GM23338 (cell line): ENCODE results near the gene PIK3R4. TPM values are rescaled to one million over a fixed set of nuclear protein-coding genes. Genes with fewer than 3 reads are reported as not detected.

Experiments
- ATAC-seq: fragments of 200-7000 bp; cut with Tn5 transposase; 3 replicates; pipeline ENCODE4 v1.9.1; 2020
- DNase-seq: peaks from one replicate; pipeline ENCODE4 v3.0.0-alpha.2; 2015; ENCODE audit warnings: low spot score
- H2AFZ ChIP-seq: fragments of 200-600 bp; sonication (generic); 2 replicates; pipeline ENCODE4 v1.8.0; 2016; ENCODE audit warnings: antibody characterized with exemption, mild to moderate bottlenecking, moderate library complexity
- H3F3A ChIP-seq: fragments of 200-600 bp; sonication (generic); replicated peaks from 2 replicates; pipeline ENCODE4 v1.8.0; 2017; ENCODE audit warnings: antibody characterized with exemption, mixed run types, low read depth
- H3K27ac ChIP-seq: fragments of 200-600 bp; sonication (generic); 2 replicates; pipeline ENCODE4 v1.6.1; 2016; ENCODE audit warnings: low read depth
- H3K27me3 ChIP-seq: fragments of 200-600 bp; sonication (generic); 2 replicates; pipeline ENCODE4 v1.8.0; 2016; ENCODE audit warnings: mild to moderate bottlenecking, mixed run types, moderate library complexity; ENCODE audit not compliant: insufficient read depth
- H3K36me3 ChIP-seq: fragments of 200-600 bp; sonication (generic); 2 replicates; pipeline ENCODE4 v1.8.0; 2016; ENCODE audit warnings: mild to moderate bottlenecking; ENCODE audit not compliant: insufficient read depth
- H3K4me1 ChIP-seq: fragments of 200-600 bp; sonication (generic); 2 replicates; pipeline ENCODE4 v1.8.0; 2016; ENCODE audit warnings: mild to moderate bottlenecking, moderate library complexity; ENCODE audit not compliant: insufficient read depth
- H3K4me2 ChIP-seq: fragments of 200-600 bp; sonication (generic); 2 replicates; pipeline ENCODE4 v1.7.1; 2017; ENCODE audit warnings: mixed run types
- H3K4me3 ChIP-seq: fragments of 200-600 bp; sonication (generic); 2 replicates; pipeline ENCODE4 v1.6.1; 2016; ENCODE audit warnings: mixed run types
- H3K79me2 ChIP-seq: fragments of 200-600 bp; sonication (generic); replicated peaks from 2 replicates; pipeline ENCODE4 v1.8.0; 2017; ENCODE audit warnings: mild to moderate bottlenecking; ENCODE audit not compliant: insufficient read depth
- H3K9me2 ChIP-seq: fragments of 200-600 bp; sonication (generic); 2 replicates; pipeline ENCODE4 v1.8.0; 2017; ENCODE audit not compliant: insufficient read depth
- H4K20me1 ChIP-seq: fragments of 200-600 bp; sonication (generic); replicated peaks from 2 replicates; pipeline ENCODE4 v1.8.0; 2017; ENCODE audit warnings: mild to moderate bottlenecking; ENCODE audit not compliant: insufficient read depth
- H3K27ac Mint-ChIP-seq: 2 replicates; pipeline ENCODE4 v1.8.0; 2020; ENCODE audit warnings: inconsistent platforms, mild to moderate bottlenecking, moderate library complexity, mixed read lengths
- H3K27me3 Mint-ChIP-seq: 3 replicates; pipeline ENCODE4 v1.8.0; 2022; ENCODE audit warnings: low read depth, mild to moderate bottlenecking, moderate library complexity, mixed read lengths, inconsistent platforms; ENCODE audit not compliant: insufficient read depth, poor library complexity
- H3K36me3 Mint-ChIP-seq: 3 replicates; pipeline ENCODE4 v1.8.0; 2021; ENCODE audit warnings: low read depth, mild to moderate bottlenecking, inconsistent platforms, moderate library complexity, mixed read lengths
- H3K4me1 Mint-ChIP-seq: 3 replicates; pipeline ENCODE4 v1.8.0; 2020; ENCODE audit warnings: mild to moderate bottlenecking, inconsistent platforms, mixed read lengths
- H3K4me3 Mint-ChIP-seq: 3 replicates; pipeline ENCODE4 v1.8.0; 2021; ENCODE audit warnings: moderate library complexity, mild to moderate bottlenecking, inconsistent platforms, mixed read lengths
- H3K9me3 Mint-ChIP-seq: 3 replicates; pipeline ENCODE4 v1.8.0; 2020; ENCODE audit warnings: moderate library complexity, mild to moderate bottlenecking, inconsistent platforms, mixed read lengths
- CREB1 ChIP-seq: fragments of 250-450 bp; sonication (Bioruptor Pico); IDR thresholded peaks from 2 replicates; pipeline ENCODE4 v1.5.0; 2020; ENCODE audit warnings: low read depth, mild to moderate bottlenecking, moderate library complexity
- CTCF ChIP-seq, 2 experiments: fragments of 200-600 bp in 1 of 2; sonication (generic) in 1 of 2; conservative IDR thresholded peaks; 2 replicates each; pipeline versions ENCODE4 v1.5.1 to v1.6.1; 2016 to 2017; ENCODE audit warnings: antibody characterized with exemption in 2 of 2, low read depth in 2 of 2, mild to moderate bottlenecking in 2 of 2, moderate library complexity in 1 of 2
- ETS1 ChIP-seq: IDR thresholded peaks from 2 replicates; pipeline ENCODE4 v1.6.1; 2016; ENCODE audit warnings: antibody characterized with exemption
- EZH2 ChIP-seq: fragments of 200-600 bp; sonication (generic); IDR thresholded peaks from one replicate; pipeline ENCODE4 v1.8.0; 2017; ENCODE audit warnings: antibody characterized with exemption, mild to moderate bottlenecking, low read depth; ENCODE audit not compliant: unreplicated experiment
- JUNB ChIP-seq: IDR thresholded peaks from one replicate; pipeline ENCODE4 v1.6.1; 2016; ENCODE audit warnings: antibody characterized with exemption; ENCODE audit not compliant: unreplicated experiment
- POLR2AphosphoS5 ChIP-seq: IDR thresholded peaks from 2 replicates; pipeline ENCODE4 v1.6.1; 2016; ENCODE audit warnings: antibody characterized with exemption, low read depth
- REST ChIP-seq: IDR thresholded peaks from one replicate; pipeline ENCODE4 v1.6.1; 2018; ENCODE audit warnings: antibody characterized with exemption; ENCODE audit not compliant: unreplicated experiment
- long read RNA-seq: library from polyadenylated mRNA; unstranded; transcript quantifications from one replicate; pipeline ENCODE4 v2.0.0, GENCODE V29; 2020; ENCODE audit not compliant: unreplicated experiment
- polyA plus RNA-seq: library from polyadenylated mRNA; unstranded; fragments of >200 nt; fragmentation: Nextera tagmentation; extraction: Ambion mirVana; gene quantifications from 2 replicates; pipeline ENCODE4 v1.2.1, GENCODE V29; 2016
- total RNA-seq: library from RNA; depleted of rRNA; stranded (reverse); fragments of >200 nt; shearing (Covaris generic); gene quantifications from 2 replicates; pipeline ENCODE4 v1.2.3, GENCODE V29; 2014; rRNA removed

Gene PIK3R4
- total RNA-seq (47.5 and 65.1 TPM in 2 replicates), polyA plus RNA-seq (48.8 and 61.4 TPM in 2 replicates)
- long read RNA-seq = 0 reads

GRCh38 chr3:130746246-130747039 is at the start of gene PIK3R4:
TSS of gene PIK3R4 (minus strand) at chr3:130746829. CDS start at chr3:130745218, 1,611 bp downstream.
- Histone ChIP-seq H3K36me3 (no peaks in the 10 kb centered on the region), H3K79me2 (peaks cover 60% of the 10 kb centered on the region), H2AFZ (0 out of 2 replicates have a peak within 1 kb of the TSS, but pooled peaks have one; percentile 49)

GRCh38 chr3:130795396-130795795 is 48.8 kb upstream of the PIK3R4 start:
- H2AFZ ChIP-seq = no peak overlapping the region
- H3K27ac Mint-ChIP-seq = no peak overlapping the region

More at GRCh38 chr3:130746246-130747039, at the start of gene PIK3R4:
- peaks cover 14% of the 10 kb centered on the region for H3K4me1 ChIP-seq
- no peaks in the 10 kb centered on the region for H3K27me3 ChIP-seq
- Mint-ChIP-seq H3K27me3 (peaks cover 4% of the 10 kb centered on the region), H3K4me3 (no peak within 1 kb of the TSS; the same call in 2 of the 3 replicates), H3K4me1 (peaks cover 16% of the 10 kb centered on the region), H3K9me3 (no peaks in the 10 kb centered on the region), H3K27ac (peak within 1 kb of the TSS; percentile 99), H3K36me3 (peaks cover 12% of the 10 kb centered on the region)
- H3K9me2 ChIP-seq = no peaks in the 10 kb centered on the region
- ATAC-seq (peak; percentile 87), DNase-seq (peak; percentile 100)
- peak within 1 kb of the TSS; percentile 89 for H3K4me3 ChIP-seq
- TF ChIP-seq POLR2AphosphoS5 (peak; percentile 84), EZH2 (no peak), CREB1 (CRISPR knock-in tag) (peak; percentile 95), ETS1 (peak; percentile 65)
- no peaks in the 10 kb centered on the region; the same call in 1 of the 2 replicates for H4K20me1 ChIP-seq
- H3F3A ChIP-seq = no peaks in the 10 kb centered on the region
- H3K4me2 ChIP-seq = peak within 1 kb of the TSS; percentile 90
- peak within 1 kb of the TSS; percentile 75 for H3K27ac ChIP-seq

More at GRCh38 chr3:130795396-130795795, 48.8 kb upstream of the PIK3R4 start:
- Histone ChIP-seq H3K4me1 (peaks cover 24% of the 10 kb centered on the region), H3K79me2 (no peaks in the 10 kb centered on the region), H3K27ac (no peak overlapping the region), H3K4me3 (no peak overlapping the region), H4K20me1 (no peaks in the 10 kb centered on the region), H3K27me3 (no peaks in the 10 kb centered on the region), H3K4me2 (peak overlapping the region; percentile 57; the same call in 1 of the 2 replicates), H3F3A (no peaks in the 10 kb centered on the region), H3K36me3 (no peaks in the 10 kb centered on the region), H3K9me2 (no peaks in the 10 kb centered on the region)
- H3K36me3 Mint-ChIP-seq = no peaks in the 10 kb centered on the region
- no peaks in the 10 kb centered on the region for H3K27me3 Mint-ChIP-seq
- ATAC-seq (no peak), DNase-seq (peak; percentile 9)
- no peaks in the 10 kb centered on the region for H3K9me3 Mint-ChIP-seq
- H3K4me1 Mint-ChIP-seq = peaks cover 25% of the 10 kb centered on the region; the same call in 2 of the 3 replicates
- no peak overlapping the region for H3K4me3 Mint-ChIP-seq
- no peak for TF ChIP-seq REST
- no peak for TF ChIP-seq CTCF (conservative IDR thresholded peaks at IDR 0.05; ENCODE audit: low read depth in 2 of 2)
- no peak for TF ChIP-seq JUNB
